NCI-H2081 (cell line): ENCODE results near the gene IL20.
"Not testable (repeated sequence)": the region's sequence is repeated elsewhere in the genome, so short reads cannot be mapped to it uniquely, and the experiment has no call there.

ENCODE experiments used
- DNase-seq, 2 experiments: peaks; one replicate each; lab custom pipeline; 2025; lab: John Stamatoyannopoulos, UW

The IL20 gene

DNA sequence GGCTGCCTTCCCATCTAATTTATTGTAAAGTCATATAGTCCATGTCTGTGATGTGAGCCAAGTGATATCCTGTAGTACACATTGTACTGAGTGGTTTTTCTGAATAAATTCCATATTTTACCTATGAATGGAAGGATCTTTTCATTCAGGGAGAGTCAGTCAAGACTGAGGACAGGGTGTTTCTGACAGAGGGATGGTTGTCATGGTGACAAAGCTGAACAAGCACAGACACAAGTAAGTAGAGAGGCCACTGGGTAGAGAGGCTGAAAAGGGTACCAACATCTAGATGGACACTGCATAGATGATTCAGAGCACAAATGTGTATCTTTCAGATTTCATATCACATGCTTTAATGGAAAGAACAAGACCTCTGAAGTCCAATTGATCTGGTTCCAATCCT, 22.6 kb upstream of the IL20 start:
- DNase-seq = no peak

DNA sequence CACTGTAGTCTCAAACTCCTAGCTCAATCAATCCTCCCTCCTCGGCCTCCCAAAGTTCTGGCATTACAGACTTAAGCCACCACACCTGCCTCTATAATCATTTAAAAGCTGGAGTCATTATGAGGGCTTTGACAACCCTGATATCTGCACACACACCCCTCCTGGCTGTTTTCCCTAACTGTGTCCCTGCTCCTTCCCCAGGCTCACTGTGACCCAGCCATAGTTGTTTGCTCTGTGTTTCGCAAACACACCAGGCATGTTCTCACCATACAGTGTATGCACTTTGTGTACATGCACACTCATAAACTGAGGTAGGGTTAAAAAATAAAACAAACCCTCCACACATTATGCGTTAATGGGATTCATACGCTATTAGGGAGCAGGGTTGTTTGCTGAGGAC, 21.8 kb upstream of the IL20 start:
- no peak for DNase-seq

DNA sequence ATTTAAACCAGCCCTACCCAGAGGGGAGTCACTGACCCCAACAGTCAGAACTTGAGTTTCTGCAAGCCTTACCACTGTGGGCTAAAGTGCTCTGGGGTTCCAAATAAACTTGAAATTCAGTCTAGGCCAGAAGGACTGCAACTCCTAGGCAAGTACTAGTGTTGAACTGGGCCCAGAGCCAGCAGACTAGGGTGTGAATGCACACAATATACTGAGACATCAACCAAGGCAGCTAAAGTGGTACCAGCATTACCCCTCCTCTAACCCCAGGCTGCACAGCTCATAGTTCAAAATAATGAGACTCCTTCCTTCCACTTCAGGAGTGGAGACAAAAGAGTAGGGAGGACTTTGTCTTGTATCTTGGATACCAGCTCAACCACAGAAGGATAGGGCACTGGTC, 18.9 kb upstream of the IL20 start:
- DNase-seq = no peak

DNA sequence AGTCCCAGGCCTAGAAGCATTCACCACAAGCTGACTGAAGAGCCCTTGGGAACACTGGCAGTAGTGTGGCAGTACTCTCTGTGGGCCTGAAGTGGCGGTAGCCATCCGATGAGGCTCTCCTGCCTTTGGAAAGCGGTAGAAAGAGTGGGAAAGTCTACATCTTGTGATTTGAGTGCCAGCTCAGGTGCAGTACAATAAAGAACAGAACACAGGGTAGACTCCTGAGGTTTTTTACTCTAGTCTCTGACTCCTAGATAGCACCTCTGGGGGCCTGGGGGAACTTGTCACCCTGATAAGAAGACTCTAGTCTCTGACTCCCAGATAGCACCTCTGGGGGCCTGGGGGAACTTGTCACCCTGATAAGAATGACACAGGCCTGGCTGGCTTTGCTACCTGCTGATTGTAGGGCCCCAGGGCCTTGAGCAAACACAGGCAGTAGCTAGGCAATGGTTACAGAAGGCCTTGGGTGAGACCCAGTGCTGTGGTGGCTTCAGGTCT, 18.0 kb upstream of the IL20 start:
- DNase-seq = no peak

DNA sequence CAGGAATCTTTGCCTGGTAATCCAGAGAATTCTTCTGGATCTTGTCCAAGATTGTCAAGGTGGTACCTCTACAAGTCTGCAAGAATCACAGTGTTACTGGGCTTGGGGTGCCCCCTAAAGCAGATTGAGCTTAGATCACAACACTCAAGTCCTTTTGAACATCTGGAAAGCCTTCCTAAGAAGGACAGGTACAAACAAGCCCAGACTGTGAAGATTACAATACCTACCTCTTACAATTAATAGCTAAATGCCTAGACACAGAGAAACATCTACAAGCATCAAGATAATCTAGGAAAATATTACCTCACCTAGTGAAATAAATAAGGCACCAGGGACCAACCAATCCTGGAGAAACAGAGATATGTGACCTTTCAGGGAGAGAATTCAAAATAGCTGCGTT, 17.5 kb upstream of the IL20 start:
- no peak for DNase-seq

DNA sequence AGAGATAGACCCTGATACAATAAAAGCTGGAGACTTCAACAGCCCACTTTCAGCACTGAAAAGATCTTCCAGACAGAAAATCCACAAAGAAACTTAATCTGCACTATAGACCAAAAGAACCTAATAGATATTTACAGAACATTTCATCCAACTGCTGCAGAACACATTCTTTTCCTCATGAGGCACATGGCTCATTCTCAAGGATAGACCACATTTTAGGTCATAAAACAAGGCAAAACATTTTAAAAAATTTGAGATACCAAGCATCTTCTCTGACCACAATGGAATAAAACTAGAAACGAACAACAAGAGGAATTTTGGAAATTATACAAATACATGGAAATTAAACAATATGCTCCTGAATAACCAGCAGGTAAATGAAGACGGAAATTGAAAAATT, 15.0 kb upstream of the IL20 start:
- no peak for DNase-seq

DNA sequence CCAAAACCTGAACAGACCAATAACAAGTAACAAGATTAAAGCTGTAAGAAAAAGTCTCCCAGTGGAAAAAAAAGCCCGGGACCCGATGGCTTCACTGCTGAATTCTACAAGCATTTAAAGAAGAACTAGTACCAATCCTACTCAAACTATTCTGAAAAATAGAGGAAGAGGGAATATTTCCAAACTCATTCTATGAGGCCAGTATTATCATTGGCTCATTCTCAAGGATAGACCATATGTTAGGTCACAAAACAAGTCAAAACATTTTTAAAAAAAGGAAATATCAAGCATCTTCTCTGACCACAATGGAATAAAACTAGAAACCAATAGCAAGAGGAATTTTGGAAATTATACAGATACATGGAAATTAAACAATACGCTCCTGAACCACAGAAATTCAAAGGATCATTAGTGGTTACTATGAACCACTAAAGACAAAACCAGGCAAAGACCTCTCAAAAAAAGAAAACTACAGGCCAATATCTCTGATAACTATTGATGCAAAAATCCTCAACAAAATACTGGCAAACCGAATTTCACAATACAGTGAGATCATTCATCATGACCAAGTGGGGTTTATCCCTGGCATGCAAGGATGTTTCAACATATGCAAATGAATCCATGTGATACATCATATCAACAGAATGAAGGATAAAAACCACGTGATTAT, 13.9 kb upstream of the IL20 start:
- DNase-seq = no peak

DNA sequence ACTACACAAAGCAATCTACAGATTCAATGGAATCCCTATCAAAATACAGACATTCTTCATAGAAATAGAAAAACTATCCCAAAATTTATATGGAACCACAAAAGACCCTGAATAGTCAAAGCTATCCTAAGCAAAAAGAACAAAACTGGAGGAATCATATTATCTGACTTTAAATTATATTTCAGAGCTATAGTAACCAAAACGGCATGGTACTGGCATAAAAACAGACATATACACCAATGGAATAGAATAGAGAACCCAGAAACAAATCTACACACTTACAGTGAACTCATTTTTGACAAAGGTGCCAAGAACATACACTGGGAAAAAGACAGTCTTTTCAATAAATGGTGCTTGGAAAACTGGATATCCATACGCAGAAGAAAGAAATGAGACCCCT, 12.8 kb upstream of the IL20 start:
- not testable (repeated sequence) for DNase-seq

DNA sequence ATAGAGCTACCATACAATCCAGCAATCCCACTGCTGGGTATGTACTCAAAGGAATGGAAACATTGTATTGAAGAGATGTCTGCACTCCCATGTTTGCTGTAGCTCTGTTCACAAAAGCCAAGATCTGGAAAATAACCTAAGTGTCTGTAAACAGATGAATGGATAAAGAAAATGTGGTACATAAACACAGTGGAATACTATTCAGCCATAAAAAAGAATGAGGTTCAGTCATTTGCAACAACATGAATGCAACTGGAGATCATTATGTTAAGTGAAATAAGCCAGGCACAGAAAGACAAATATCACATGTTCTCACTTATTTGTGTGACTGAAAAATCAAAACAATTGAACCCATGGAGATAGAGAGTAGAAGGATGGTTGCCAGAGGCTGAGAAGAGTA, 11.7 kb upstream of the IL20 start:
- DNase-seq = not testable (repeated sequence)

DNA sequence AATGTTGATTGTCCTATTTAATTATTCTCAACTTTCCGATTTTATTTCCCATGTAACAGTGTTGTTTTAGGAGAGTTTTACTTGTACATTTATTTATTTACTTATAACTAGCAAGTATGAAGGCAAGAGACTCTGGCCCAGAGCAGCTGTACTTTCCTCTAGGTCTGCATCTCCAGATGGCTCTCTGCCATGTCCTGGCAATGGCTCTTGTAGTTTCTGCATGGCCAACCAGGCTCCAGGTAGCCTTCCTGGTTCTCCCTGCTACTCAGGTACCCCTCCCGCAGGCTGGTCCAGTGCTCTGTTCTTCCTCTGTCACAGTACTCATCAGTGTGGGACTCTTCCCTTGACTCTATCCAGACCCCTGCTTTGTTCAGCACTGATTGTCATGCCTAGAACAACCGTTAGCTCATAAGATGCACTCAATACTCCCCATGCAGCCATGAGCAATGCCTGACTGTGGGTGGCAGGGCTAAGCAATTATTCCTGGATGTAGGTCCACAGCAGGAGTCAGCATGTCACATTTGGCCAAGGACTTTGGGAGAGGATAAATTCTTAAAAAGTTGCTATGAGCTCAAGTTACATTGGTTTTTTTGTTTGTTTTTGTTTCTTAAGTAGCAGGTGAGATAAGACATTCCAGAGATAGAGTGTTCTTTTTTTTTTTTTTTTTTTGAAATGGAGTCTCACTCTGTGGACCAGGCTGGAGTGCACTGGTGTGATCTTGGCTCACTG, 10.9 kb upstream of the IL20 start:
- no peak for DNase-seq

DNA sequence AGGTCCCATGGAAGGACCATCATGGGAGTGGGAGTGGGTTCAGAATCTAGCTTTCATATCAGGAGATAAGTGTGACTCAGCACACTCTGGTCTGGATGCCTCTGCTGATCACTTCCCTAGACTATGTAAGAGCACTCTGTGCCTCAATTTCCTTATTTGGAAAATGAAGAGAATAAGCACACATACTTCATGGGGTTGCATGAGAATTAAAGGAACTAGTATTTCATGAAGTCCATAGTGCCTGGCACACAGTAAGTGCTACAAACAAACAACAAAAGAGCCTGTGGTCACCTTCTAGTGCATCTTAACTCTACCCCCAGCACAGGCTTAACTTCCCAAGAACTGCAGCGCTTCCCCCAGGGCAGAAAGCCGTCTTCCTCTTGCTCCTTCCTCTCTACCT, 9.6 kb upstream of the IL20 start:
- DNase-seq = no peak

DNA sequence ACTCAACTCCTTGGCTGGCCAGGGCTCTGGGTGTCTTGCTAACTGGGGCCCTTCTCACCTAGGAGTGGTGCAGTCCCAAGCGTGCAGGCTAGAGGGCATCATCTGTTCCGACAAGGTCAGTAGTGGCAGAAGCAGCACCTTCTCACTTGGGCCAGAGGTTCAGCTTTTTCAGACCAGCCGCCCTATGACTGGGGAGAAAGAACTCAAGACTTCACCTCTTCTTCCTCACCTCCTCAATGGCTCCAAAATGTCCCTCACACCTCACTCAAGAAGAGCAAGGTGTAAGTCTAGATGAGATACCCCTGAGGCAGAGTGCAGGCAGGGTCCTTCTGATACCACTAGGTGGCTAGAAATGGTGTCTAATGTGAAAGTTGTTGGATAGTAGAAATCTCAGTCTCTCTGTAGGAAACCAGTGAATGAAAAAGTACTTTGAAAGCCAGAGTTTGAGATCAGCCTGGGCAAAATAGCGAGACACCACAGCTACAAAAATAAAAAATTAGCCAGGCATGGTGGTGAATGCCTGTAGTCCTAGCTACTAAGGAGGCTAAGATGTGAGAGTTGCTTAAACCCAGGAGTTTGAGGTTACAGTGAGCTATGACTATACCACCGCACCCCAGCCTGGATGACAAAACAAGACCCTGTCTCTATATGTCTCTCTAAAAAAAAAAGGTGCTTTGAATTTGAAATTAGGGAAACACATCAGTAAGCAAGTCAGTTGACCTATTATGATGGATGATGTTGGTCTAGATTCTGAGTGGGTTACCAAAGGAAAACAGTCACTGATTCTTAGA, 8.6 kb upstream of the IL20 start:
- DNase-seq = no peak

DNA sequence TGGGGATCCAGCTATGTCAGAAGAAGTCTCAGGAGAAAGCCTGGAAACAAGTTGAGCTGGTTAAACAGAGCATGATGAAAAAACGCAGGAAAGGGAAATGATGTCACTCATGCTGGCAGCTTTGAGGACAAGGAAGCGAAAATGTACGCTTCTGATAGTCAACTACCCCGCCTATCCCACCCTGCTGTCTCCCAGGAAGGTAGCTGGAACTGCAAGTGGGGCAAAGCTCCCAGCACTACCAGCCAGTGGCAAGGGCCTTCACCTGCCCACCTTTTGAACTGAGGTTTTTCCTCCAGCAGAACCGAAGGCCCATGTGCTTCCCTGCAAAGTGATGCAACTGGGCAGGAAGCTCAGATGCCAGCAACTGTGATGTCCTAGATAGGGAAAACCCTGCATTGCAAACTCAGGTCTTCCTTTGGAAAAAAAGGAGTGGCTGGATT, 6.3 kb upstream of the IL20 start:
- DNase-seq = no peak

DNA sequence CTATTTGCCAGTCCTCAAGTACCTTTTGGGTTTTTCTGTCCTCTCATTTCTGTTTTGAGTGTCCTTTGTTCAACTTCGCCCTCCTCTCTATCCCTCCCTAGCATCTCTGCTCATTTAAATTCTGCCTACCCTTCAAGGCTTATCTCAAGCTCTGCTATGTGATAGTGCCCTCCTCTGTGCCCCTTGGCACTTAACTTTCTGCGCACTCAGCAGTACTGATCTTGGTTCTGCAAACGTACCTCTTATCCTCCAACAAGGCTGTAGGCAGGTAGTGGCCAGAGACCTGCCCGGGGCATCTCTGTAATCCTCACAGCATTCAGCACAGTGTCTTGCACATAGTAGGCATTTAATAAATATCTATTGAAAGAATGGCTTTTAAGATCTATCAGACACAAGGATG, 5.3 kb upstream of the IL20 start:
- no peak for DNase-seq

DNA sequence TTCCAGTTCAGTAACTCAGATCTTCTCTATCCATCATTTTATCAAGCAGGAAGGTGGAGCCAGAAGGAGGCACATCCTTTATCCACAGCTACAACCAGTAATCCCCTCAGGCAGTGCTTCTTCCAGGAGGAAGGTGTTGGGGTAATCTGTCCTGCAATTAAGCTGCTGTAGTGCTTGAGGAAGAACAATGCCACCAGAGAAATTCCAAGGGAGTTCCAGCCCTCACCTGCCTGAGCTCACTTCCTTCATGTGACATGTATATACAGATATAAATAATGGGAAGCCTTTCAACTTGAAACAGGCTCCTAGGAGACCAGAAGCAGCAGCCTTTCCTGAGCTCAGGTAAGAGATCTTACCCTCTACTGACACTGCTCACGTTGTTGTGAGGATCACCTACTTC, 2.2 kb upstream of the IL20 start:
- DNase-seq = no peak

DNA sequence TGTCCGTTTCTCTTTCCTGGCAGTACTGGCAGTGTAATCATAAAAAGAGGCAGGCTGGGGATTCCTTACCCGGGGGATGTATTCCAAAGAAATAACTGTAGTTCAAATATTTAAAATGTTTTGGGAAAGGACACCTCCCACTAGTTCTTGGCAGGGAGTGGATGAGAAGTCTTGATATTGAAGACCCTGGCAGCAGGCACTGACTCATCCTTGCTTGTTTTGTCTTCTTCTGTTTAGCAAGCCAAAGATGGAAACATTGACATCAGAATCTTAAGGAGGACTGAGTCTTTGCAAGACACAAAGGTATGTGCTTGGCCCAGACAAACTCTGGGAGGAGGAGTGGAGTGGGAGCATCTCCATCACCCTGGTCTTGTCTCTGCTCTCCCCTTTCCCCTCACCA, 639 bp downstream of the IL20 start:
- DNase-seq = no peak

DNA sequence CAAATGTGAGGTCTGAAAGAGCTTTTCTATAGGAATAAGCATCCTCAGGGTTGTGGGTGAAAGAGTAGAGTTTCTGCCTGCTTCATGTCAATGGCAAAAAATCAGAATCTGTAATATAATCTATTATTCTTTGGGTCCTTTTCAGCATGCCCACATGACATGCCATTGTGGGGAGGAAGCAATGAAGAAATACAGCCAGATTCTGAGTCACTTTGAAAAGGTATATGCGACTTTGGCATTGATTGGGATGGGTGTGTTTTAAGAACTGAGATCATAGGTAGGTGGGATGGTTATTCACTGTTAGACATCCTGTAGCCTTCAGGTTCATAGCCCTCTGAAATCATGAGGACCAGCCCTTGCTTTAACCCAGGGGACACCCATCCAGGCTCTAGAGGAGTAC, 1.8 kb downstream of the IL20 start:
- no peak for DNase-seq

DNA sequence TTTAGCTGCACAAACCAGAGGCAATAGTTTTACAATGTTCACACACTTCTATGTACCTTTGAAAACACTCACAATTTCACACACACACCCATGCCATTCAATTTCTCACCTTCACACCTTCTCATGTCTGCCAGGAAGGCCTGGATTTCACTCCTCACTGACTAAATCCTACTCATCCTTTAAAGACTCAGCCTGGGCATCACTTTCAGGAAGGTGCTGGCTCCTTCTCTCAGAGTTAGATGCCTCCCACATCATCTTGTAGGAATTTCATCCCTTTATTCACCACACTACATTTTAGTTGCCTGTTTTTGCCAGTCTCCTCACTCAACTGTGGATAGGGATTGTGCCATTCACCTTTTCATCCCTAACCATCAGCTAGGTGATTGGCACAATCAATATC, 2.3 kb downstream of the IL20 start:
- DNase-seq = no peak

DNA sequence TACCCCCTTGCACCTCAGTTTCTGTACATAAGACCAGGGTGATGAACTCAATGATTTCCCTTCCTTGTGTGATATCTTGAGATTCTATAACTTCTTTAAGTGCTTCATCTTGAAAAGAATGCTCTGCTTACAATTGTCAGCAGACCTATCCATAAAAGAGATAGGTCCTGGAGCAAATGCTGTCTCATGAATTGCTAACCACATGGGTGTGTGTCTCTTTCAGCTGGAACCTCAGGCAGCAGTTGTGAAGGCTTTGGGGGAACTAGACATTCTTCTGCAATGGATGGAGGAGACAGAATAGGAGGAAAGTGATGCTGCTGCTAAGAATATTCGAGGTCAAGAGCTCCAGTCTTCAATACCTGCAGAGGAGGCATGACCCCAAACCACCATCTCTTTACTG, 2.8 kb downstream of the IL20 start:
- DNase-seq = no peak

DNA sequence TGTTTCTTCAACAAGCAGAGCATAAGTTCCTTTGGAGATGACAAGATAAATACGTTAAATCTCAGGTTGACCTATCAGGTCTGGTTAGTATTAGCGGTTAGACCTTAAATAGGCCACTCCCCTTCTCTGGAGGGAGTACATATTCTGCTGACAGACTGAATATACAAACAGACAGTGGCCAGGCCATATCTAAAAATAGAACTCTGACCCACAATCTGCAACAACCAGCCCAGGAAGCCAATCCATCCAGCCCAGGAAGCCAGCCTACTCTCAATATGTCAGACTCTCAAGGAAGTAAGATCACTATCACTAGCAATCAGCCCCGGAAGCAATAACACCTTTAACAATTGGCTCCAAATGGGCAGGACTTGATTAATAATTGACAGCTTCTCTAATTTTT, 6.7 kb downstream of the IL20 start:
- DNase-seq = no peak

DNA sequence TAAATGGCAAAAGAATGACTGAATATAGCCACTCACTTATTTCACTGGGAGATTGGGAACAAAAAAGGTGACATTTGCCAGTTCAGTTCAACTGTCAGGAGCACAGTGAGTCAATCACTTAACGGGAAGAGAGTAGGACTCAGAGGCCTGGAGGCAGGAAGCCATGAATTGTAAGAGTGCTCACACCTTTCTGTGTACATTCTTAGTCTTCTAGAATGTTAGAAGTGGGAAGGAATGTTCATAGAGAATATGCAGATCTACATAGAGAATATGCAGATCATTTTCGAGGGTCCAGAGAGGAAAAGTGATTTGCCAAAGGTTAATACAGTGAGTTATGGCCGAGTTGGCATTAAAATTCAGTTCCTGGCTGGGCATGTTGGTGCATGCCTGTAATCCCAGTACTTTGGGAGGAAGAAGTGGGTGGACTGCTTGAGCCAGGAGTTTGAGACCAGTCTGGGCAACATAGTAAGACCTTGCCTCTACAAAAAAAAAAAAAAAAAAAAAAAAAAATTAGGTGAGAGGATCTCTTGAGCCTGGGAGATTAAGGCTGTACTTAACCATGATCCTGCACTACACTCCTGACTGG, 8.3 kb downstream of the IL20 start:
- DNase-seq = no peak

DNA sequence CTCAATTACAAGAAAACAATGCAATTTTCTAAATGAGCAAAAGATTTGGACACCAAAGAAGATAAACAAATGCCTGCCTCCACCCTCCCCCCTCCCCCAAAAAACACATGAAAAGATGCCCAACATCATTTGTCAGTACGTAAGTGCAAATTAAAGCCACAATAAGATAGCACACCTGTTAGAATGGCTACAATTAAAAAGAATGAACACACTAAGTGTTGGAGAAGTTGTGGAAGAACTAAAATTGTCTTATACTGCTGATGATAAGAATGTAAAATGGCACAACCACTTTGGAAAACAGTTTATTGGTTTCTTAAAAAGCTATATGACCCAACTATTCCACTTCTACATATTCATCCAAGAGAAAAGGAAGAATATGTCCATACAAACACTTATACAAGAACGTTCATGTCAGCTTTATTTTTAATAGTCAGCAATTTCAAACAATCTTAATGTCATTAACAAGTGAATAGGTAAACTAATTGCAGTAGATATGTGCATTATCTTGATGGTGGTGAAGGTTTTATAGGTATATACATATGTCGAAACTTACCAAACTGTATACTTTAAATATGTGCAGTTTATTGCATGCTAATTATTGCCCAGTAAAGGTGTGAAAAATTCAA, 10.4 kb downstream of the IL20 start:
- DNase-seq = no peak
